Cardiac muscle cell (in vitro differentiated cells and primary cell): ENCODE measurements around the gene CYP2U1. TPM values are rescaled to one million over a fixed set of nuclear protein-coding genes. Genes with fewer than 3 reads are reported as not detected.

Experiments
- DNase-seq, 2 donors: peaks; one replicate each; pipeline versions ENCODE4 v3.0.0 to v3.0.0-alpha.2; 2010 to 2017; ENCODE audit warnings: low read depth in 1 of 2, low spot score in 1 of 2
- H3K27ac ChIP-seq: fragments of 200-600 bp; sonication (generic); 2 replicates; pipeline ENCODE4 v1.5.1; 2016
- H3K27me3 ChIP-seq: fragments of 200-600 bp; sonication (generic); 2 replicates; pipeline ENCODE4 v1.6.0; 2016; ENCODE audit warnings: control low read depth
- H3K36me3 ChIP-seq: fragments of 200-600 bp; sonication (generic); 2 replicates; pipeline ENCODE4 v1.5.1; 2016; ENCODE audit warnings: control low read depth
- H3K4me1 ChIP-seq: fragments of 200-600 bp; sonication (generic); 2 replicates; pipeline ENCODE4 v1.8.1; 2017; ENCODE audit warnings: low read depth, mild to moderate bottlenecking, mixed run types
- H3K4me3 ChIP-seq: fragments of 200-600 bp; sonication (generic); 2 replicates; pipeline ENCODE4 v1.5.1; 2016; ENCODE audit warnings: mild to moderate bottlenecking
- H3K9me3 ChIP-seq: fragments of 200-600 bp; sonication (generic); 2 replicates; pipeline ENCODE4 v1.5.1; 2017; ENCODE audit warnings: low read depth, mild to moderate bottlenecking, control low read depth
- polyA plus RNA-seq: library from polyadenylated mRNA; unstranded; fragments of >200 nt; fragmentation: Nextera tagmentation; extraction: Ambion mirVana; gene quantifications from 2 replicates; pipeline ENCODE4 v1.2.1, GENCODE V29; 2016
- total RNA-seq: library from RNA; depleted of rRNA; stranded (reverse); fragments of >200 nt; gene quantifications from 2 replicates; pipeline ENCODE4 v1.2.3, GENCODE V29; 2016
- TF ChIP-seq, protein P1 (sequence below): IDR thresholded peaks from 2 replicates; pipeline ENCODE4 v1.5.1; 2012; ENCODE audit warnings: low read depth, mild to moderate bottlenecking, low read length

CYP2U1 gene
- total and polyA plus RNA-seq, 2 experiments from 2014 or later = 2.7 to 4.7 TPM

DNA sequence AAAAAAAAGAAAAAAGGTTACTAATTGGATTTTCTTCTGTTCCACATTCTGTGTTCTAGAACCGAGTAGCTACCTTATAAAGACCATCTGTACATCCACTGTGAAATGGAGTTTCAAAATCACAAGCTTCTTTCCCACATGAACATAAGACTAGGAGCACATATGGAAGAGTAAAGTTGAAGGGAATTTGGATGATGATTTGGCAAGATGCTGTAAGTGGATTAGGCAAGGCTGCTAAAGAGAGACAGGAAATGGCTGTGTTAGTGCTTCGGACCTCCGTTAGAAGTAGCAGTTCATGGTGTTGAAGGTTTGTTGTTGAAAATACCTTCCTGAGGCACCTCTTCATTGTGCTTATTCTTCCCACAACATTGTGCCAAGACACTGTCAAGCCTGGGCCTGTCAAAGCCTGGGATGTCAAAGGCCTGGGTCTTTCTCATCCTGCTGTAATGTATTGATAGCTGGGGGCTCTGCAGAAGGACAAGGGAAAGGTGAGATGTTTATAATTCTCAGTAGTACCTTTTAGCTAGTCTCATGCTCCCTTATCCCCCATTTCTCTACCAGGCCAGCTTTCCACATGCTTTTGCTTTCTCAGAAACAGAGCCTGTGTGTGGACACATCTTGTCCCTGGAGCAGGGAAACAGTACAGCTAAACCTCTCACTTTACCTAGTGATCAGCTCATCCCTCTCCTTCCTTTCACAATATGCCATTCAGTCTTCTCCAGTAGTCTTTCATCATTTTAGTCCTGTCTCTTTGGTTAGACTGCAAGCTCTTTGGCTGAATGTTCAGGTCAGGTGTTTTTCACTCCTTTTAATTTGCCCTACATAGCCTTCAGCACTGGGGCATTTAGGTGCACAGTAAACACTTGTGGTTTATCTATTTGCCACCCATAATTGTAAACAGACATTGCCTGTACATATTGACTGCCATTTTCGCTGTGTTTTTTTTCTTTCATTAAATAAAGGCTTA, 37.9 kb upstream of the CYP2U1 start:
- TF ChIP-seq, protein P1, sequence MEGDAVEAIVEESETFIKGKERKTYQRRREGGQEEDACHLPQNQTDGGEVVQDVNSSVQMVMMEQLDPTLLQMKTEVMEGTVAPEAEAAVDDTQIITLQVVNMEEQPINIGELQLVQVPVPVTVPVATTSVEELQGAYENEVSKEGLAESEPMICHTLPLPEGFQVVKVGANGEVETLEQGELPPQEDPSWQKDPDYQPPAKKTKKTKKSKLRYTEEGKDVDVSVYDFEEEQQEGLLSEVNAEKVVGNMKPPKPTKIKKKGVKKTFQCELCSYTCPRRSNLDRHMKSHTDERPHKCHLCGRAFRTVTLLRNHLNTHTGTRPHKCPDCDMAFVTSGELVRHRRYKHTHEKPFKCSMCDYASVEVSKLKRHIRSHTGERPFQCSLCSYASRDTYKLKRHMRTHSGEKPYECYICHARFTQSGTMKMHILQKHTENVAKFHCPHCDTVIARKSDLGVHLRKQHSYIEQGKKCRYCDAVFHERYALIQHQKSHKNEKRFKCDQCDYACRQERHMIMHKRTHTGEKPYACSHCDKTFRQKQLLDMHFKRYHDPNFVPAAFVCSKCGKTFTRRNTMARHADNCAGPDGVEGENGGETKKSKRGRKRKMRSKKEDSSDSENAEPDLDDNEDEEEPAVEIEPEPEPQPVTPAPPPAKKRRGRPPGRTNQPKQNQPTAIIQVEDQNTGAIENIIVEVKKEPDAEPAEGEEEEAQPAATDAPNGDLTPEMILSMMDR = no peak
- Histone ChIP-seq H3K36me3 (no peaks in the 10 kb centered on the region), H3K4me1 (no peaks in the 10 kb centered on the region), H3K27ac (no peak overlapping the region), H3K27me3 (no peaks in the 10 kb centered on the region), H3K9me3 (no peaks in the 10 kb centered on the region), H3K4me3 (no peak overlapping the region)
- peak in 1 of 2 donors; percentile 63 for DNase-seq

DNA sequence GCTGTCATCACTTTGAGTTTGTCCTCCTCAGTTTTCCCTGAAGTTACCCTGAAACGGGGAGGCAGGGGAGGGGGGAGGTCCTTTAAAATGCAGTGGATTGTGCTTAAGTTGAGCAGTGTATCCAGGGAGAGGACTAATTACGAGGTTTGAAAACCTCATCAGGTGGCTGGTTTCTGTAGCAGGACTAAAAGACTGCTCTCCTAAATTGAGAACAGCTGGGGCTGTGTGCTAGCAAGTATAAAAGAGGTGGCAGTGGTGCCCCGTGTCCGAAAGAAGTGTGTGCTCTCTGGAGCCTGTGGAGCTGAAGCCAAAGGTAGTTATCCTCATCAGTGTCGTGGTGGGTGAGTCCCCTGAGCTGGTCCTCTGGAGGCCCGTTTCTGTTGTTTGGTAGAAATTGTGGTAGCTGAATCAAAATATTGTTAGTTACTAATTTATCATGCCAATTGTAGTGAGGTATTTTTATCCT, 37.2 kb upstream of the CYP2U1 start:
- H3K27ac ChIP-seq = no peak overlapping the region
- DNase-seq = no peak
- no peaks in the 10 kb centered on the region for H3K9me3 ChIP-seq
- TF ChIP-seq, protein P1 = no peak
- no peaks in the 10 kb centered on the region for H3K36me3 ChIP-seq
- H3K4me1 ChIP-seq = no peaks in the 10 kb centered on the region
- H3K27me3 ChIP-seq = no peaks in the 10 kb centered on the region
- no peak overlapping the region for H3K4me3 ChIP-seq

- Histone ChIP-seq H3K27ac (no peak overlapping the region), H3K4me1 (no peaks in the 10 kb centered on the region), H3K4me3 (no peak overlapping the region), H3K36me3 (no peaks in the 10 kb centered on the region), H3K27me3 (no peaks in the 10 kb centered on the region), H3K9me3 (no peaks in the 10 kb centered on the region)
- TF ChIP-seq, protein P1 = no peak
- DNase-seq = peak in 1 of 2 donors; percentile 90
Observed at GRCh38 chr4:107896158-107896645, 35.1 kb upstream of the CYP2U1 start.

GRCh38 chr4:107896646-107897045, 34.7 kb upstream of the CYP2U1 start:
- TF ChIP-seq, protein P1 = no peak
- DNase-seq = no peak
- Histone ChIP-seq H3K27me3 (no peaks in the 10 kb centered on the region), H3K4me3 (no peak overlapping the region), H3K27ac (no peak overlapping the region), H3K4me1 (no peaks in the 10 kb centered on the region), H3K36me3 (no peaks in the 10 kb centered on the region), H3K9me3 (no peaks in the 10 kb centered on the region)

DNA sequence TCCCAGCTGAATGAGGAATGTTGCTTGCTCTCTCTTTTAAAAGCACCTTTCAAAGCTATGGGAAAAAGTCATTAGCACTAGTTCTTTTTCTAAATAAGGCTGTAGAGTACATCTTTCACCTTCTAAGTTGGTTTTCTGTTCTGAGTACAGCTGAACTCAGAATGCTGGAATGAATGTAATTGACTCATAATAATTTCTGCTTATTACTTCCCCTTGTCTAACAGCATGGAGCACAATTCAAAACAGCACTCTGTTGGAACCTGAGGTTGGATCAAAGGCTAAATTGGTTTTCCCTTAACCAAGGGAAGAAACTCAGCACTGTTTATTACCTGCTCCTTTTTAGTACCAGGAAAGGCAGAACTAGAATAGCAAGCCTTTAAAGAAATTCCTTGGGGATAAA, 33.5 kb upstream of the CYP2U1 start:
- no peaks in the 10 kb centered on the region for H3K4me1 ChIP-seq
- H3K4me3 ChIP-seq = no peak overlapping the region
- no peaks in the 10 kb centered on the region for H3K9me3 ChIP-seq
- no peaks in the 10 kb centered on the region for H3K27me3 ChIP-seq
- H3K36me3 ChIP-seq = no peaks in the 10 kb centered on the region
- H3K27ac ChIP-seq = no peak overlapping the region
- TF ChIP-seq, protein P1 = no peak
- DNase-seq = no peak
